DMS79 treated with DMSO at 0.1 percent for 48 hours (cell line): ENCODE data around the gene TACR1.
"Not testable (repeated sequence)": the region's sequence is repeated elsewhere in the genome, so short reads cannot be mapped to it uniquely, and the experiment has no call there.

Source experiments
- DNase-seq: peaks from one replicate; lab custom pipeline; 2025; lab: John Stamatoyannopoulos, UW

The TACR1 gene

GRCh38 chr2:75199428-75200011 lies at the start of gene TACR1:
TSS of gene TACR1 (minus strand) at chr2:75199520. CDS start at chr2:75198934, 586 bp downstream.
- peak; percentile 8 for DNase-seq

DNA sequence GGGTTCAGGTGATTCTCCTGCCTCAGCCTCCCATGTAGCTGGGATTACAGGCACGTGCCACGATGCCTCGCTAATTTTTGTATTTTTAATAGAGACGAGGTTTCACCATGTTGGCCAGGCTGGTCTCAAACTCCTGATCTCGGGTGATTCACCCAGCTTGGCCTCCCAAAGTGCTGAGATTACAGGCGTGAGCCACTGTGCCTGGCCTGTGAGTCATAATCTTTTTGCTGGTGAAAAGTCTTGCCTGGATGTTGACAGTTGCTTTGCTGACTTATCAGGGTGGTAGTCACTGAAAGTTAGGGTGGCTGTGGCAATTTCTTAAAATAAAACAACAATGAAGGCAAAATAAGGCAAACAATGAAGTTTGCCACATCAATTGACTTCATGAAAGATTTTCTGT lies 49.3 kb upstream of the TACR1 start:
- DNase-seq: not testable (repeated sequence)

DNA sequence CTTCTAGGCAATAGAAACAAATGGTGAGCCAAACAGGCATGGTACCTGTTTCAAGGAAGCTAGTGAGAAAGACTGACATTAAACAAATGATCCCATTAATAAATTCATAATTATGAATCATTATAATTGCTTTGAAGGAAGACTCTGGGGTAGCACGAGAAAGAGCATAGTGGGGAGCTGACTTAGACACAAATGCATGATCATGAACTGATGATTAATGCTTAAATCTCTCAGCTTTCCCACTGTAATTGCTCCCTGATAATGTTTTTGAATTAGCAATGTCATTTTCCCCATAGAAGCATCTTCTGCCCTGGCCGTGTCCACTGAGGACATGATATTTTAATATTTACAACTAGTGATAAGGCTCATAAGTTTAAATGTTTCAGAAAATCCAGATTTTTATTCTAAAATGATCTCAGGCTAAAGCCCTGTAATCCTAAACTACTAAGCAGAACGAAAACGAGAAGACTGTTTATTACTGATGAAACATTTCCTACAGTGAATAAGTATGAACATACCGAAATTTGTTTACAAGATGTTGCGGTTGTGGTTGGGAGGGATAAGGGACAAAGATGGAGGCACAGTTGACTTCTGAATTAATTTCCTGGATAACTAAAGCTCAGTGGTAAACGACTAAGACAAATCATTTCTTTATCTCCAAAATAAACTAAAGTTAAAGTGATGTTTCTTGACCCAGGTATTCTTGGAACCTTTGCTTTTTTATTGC lies 47.3 kb upstream of the TACR1 start:
- DNase-seq: no peak

GRCh38 chr2:75243219-75243618 lies 43.9 kb upstream of the TACR1 start:
- no peak for DNase-seq

DNA sequence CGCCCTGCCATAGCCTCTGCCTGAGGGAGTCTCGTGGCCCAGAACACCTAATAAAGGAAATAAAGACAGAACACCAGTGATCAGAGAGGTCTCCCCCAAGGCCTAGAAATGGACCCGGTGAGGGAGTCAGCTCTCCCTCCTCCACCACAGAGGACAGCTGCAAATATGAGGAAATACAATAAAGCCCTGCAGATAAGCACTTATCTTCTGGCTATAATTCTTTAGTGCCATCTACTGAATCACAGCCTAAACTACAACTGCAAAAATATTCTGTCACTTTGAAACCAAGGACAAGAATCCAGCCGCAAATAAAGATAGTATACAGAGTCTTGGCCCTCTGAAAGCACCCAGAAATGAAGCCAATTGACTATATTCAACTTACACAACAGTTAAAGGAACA lies 42.4 kb upstream of the TACR1 start:
- DNase-seq: no peak

GRCh38 chr2:75238670-75239330 lies 39.5 kb upstream of the TACR1 start:
- no peak for DNase-seq

DNA sequence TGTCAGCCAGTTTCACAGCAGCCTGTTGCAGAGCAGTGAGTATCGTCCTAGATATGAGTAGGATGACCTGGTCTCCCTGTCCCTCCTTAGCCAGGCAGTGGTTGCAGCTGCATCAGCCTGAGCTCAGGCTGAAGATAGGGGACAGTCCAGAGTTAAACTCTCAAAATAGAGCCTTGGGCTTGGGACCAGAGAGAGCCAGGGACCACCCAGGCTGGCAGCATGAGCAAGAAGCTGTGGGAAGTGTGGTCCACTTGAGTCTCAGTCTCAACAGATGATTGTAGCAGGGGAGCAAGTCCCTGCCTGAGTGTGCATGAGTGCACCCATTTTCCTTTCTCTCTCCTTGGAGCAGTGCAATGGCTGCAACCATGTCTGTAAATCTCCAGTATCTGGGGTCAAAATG lies 38.0 kb upstream of the TACR1 start:
- DNase-seq: no peak

GRCh38 chr2:75233965-75234364 lies 34.6 kb upstream of the TACR1 start:
- DNase-seq: no peak

- no peak for DNase-seq
These were observed 27.3 kb upstream of the TACR1 start for GRCh38 chr2:75226617-75227016.

- DNase-seq: no peak
These were observed 26.8 kb upstream of the TACR1 start for GRCh38 chr2:75226099-75226498.

DNA sequence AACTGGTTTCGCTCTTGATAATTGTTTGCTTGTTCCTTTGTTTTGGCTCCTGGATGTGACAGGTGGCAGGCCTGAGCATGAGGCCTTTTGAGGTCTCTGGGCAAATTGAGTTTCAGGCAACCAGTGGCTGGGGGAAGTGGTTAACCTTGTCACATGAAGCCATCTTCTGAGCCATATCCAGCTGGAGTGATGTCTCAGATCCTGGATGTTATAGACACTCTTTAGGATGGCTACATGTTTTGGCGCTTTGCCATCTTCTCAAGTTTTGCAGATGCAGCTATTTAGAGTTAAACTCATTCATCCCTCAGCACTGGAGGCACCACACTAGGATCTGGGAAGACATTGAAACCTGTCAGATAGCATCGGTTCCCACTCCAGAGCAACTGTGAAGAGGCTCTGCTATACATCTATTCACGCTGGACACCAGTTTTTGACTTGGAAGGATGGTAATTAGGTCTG lies 25.3 kb upstream of the TACR1 start:
- peak; percentile 33 for DNase-seq

- DNase-seq: no peak
These were observed 23.2 kb upstream of the TACR1 start for GRCh38 chr2:75222527-75222926.

GRCh38 chr2:75221862-75222261 lies 22.5 kb upstream of the TACR1 start:
- DNase-seq: no peak

- not testable (repeated sequence) for DNase-seq
These were observed 19.9 kb upstream of the TACR1 start for GRCh38 chr2:75219213-75219612.

GRCh38 chr2:75211266-75211770 lies 12.0 kb upstream of the TACR1 start:
- DNase-seq: no peak

DNA sequence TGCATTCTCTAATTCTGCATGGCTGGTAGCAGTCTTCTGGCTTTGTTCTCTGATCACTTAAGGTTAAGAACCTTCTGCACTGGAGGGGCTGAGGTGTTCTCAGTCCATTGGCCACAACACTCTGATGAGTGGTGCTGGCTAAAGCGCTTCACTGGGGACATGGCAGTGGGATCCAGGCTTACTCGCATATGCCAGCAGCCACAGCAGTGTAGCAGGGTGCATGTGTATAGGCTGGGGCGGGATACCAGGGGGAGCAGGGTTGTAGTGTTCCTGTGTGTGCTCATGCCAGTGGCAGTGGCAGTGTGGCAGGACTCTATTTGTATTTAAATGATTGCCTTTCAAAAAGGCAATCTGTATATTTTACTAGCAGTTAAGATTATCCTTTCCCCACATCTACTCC lies 11.1 kb upstream of the TACR1 start:
- no peak for DNase-seq

GRCh38 chr2:75208738-75209137 lies 9.4 kb upstream of the TACR1 start:
- no peak for DNase-seq

DNA sequence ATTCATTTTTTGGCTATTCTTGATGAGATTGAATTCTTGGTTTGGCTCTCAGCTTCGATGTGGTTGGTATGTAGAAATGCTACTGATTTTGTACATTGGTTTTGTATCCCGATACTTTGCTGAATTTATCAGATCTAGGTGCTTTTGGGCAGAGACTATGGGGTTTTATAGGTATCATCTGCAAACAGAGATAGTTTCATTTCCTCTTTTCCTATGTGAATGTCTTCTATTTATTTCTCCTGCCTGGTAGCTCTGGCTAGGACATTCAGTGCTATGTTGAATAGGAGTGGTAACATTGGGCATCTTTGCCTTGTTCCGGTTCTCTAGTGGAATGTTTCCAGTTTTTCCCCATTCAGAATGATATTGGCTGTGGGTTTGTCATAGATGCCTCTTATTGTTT lies 5.5 kb upstream of the TACR1 start:
- no peak for DNase-seq

DNA sequence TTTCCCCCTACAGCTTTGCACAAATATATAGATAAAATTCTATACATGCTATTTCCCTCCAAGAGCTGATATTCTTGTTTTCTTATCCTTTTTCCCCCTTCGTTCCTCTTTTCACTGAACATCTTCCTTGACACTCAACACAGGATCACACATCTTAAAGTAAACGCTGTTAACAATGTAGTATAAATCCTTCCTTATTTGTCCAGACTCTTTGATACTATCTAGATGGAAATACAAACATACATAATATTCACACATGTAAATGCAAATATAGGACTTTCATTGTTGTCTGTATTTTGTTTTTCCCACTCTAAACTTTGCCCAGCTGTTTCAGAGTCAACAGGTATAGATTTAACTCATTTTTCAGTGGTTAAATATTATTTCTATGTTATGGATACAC lies 3.0 kb upstream of the TACR1 start:
- DNase-seq: no peak

GRCh38 chr2:75200140-75201096 lies 1.1 kb upstream of the TACR1 start:
- DNase-seq: peak; percentile 59

- no peak for DNase-seq
These were observed 4.1 kb downstream of the TACR1 start for GRCh38 chr2:75195076-75195691.
